ENCODE measurements around the gene OSGIN1.

- TF ChIP-seq CTCF (IDR thresholded peaks at IDR 0.05) = no peak
- no peak for TF ChIP-seq ZFX (IDR thresholded peaks at IDR 0.05; ENCODE audit: borderline replicate concordance)
These were observed 477 bp upstream of the OSGIN1 start for GRCh38 chr16:83952587-83952939.
